HS-27A (cell line): ENCODE results near the gene CERCAM.

Experiments
- DNase-seq: peaks from one replicate; pipeline ENCODE4 v3.0.0-alpha.2; 2012; ENCODE audit warnings: low read depth, missing footprints

CERCAM gene

DNA sequence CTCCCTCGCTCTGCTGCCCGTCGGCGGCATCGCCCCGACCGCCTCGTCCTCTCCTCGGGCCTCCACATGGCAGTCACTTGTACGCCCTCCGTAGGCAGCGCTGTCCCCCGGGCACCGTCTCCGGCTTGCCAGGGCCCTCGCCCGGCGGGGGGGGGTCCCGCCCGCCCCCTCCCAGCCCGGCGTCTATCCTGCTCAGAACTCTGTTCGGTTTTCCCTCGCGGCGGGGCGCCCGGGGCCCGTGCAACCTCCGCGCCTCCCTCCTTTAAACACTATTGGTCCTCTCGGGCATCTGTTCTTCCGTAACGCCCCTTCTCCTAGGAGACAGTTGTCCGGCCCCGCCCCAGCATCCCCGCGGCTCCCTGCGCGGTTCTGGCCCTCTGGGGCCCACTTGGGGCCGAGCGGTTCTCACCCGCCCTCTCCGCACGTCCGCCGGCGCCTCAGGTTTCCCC, 36.0 kb downstream of the CERCAM start:
- peak; percentile 42 for DNase-seq

DNA sequence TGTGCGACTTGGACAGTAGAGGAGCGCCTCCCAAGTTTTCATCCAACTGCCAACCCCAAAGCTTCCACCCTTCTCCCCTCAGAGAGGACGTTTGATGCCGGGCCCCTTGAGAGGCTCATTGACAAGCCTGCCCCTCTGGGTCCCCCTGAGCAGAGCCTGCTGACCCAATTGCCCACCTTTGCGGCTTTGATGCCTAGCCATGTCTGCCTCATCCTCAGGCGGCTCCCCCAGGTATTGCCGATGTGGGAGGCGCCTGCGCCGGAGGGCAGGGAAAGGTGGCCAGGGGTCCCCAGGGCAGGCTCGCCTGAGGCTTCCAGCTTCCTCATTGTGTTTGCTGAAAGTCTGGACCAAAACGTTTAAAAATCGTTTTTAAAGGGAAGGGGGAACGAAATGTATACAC, 36.5 kb downstream of the CERCAM start:
- DNase-seq: no peak

DNA sequence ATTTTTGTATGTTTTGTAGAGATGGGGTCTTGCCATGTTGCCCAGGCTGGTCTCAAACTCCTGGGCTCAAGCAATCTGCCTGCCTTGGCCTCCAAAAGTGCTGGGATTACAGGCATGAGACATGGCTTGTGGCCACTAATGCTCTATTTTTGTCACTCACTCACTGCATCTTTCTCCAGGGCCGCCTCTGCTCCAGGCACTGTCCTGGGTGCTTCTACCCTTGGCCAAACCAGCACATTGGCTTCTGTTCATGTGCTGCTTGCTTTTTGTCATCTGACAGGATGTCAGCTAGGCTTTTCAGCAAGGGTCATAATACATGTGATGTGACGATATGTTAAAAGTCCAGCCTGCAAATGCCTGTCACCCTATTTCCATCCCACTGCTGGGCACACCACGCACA, 38.4 kb downstream of the CERCAM start:
- DNase-seq: no peak

DNA sequence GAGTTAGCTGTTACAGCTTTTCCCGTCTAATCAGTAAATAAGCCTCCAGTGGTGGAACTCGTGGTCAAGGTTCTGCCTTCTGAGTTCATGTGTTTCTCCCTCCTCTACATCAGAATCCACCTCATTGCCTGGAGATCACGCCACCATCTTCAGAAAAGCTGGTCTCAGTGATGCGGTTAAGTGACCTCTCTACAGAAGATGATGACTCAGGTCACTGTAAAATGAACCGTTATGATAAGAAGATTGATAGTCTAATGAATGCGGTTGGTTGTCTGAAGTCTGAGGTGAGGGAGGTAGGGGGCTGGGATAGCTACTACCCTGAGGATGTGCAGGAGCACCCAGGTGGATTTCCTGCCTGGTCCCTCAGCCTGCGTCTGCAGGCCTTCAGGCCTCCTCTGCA, 48.4 kb downstream of the CERCAM start:
- no peak for DNase-seq

DNA sequence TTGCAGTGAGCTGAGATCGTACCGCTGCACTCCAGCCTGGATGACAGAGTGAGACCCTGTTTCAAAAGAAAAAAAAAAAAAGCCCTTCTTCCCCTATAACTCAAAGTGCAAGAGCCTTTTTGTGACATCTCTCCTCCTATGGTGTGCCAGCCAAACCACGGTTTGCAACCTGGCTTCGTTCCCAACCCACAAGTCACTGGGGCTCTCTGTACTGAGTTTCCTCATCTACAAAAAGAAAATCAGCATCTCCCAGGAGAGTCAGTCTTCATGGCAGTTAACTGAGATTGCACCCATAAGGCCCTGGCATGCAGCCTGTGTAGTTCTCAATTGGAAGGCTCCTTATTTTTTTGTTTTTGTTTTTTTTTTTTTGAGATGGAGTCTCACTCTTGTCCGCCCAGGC, 49.9 kb downstream of the CERCAM start:
- no peak for DNase-seq

DNA sequence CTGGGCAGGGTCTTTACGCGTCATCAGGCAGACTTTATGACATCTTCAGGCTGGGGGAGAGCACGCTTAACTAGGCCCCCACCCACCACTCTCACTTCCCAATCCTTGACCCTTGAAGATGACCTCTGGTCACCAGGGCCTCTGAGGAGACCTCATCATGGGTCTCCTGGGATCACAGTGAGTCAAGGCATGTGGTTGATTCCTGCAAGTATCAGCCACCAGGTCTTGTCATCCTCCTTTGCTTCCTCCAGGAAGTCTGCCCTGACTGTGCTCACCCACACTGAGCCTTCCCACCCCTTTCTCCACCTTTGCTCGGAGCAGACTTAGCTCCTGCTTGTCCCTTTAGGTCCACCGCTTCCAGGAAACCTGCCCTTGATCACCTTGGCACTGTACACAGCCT, 52.4 kb downstream of the CERCAM start:
- DNase-seq: no peak

DNA sequence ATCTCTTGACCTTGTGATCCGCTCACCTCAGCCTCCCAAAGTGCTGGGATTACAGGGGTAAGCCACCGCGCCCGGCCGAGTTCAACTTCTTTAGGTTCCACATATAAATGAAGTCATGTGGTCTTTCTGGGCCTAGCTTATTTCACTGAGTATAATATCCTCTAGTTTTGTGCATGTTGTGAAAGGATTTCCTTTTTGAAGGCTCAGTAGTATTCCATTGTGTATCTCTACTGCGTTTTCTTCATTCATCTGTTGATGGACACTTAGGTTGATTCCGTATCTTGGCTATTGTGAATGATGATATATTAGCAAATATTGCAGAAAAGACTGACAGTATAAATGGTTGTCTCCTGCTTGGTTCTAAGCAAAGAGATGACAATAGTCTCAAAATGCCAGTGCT, 55.2 kb downstream of the CERCAM start:
- no peak for DNase-seq

DNA sequence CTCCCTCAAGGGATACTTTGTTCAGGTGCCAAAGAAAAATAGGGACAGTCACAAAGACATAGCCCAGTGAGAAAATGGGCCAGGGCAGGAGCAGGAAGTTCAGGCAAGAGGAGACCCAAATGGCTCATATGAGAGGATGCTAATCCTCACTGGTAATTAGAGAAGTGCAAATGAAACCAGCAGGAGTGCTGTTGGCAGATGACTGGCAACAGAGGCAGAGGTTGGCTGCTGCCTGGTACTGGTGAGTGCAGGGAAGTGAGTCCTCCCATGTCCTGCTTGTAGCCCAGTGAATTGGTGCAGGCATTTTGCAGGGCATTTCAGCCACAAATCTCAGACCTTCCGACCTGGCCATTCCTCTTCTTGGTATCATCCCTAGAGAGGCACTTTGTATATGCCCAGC, 58.6 kb downstream of the CERCAM start:
- no peak for DNase-seq

DNA sequence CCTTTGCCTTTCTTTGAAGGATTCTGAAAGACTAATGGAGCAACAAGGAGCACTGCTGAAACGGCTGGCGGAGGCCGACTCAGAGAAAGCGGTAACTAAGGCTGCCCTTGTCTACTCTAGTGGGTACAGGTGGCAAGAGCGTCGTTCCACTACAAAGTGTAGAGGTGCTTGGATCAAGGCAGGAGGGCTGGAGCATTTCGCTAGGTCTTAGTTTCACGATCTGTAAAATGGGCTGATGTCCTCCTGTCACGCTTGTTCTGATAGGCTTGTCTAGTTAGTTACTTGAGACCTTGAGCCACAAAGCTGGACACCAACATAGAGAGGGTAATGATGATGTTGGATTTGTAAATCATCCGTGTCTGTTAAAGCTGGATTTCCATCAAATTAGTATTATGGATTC, 60.9 kb downstream of the CERCAM start:
- DNase-seq: no peak

DNA sequence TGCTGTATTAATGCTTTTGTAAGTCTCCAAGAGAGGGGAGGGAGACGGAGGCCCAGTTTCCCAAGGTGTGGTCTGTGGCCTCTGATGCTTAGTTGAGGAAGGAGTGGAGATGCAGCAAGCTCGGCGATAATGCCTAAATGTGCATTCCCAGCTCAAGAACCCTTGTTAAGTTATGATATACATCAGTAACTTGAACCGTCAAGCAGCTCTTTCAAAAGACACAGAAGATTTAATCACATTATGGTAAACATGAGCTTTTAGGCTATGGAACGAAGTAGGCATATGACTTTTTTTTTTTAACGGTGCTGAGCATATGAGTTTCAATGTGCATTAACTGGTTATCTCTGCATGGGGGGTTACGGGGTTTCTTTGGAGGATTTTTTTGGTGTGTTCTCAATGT, 61.5 kb downstream of the CERCAM start:
- no peak for DNase-seq

DNA sequence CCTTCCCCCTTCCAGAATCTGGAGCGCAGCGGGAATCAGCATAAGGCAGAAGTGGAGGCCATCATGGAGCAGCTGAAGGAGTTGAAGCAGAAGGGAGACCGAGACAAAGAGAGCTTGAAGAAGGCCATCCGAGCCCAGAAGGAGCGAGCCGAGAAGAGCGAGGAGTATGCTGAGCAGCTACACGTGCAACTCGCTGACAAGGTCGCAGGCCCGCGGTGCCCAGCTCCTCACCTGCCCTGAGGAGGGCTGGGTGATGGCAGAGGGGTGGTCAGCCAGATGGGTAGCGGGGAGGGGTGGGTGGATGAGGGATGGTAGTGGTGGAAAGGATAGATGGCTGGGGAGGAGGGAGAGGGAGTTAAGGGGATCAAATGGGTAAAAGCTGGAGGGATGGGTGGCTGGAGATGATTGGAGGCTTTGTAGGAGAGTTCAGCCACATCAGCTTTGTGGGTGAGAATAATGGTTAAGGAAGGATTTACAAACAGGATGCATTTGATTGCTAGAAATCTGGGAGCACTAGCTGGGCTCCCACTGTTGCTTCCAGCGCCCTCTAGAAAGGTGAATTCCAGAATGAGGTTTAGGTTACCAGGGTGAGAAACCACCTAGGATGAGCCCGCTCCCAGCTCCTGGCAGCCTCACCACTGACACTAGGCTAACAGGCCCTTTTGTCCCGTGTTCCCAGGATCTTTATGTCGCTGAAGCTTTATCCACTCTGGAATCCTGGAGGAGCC, 64.2 kb downstream of the CERCAM start:
- DNase-seq: no peak

DNA sequence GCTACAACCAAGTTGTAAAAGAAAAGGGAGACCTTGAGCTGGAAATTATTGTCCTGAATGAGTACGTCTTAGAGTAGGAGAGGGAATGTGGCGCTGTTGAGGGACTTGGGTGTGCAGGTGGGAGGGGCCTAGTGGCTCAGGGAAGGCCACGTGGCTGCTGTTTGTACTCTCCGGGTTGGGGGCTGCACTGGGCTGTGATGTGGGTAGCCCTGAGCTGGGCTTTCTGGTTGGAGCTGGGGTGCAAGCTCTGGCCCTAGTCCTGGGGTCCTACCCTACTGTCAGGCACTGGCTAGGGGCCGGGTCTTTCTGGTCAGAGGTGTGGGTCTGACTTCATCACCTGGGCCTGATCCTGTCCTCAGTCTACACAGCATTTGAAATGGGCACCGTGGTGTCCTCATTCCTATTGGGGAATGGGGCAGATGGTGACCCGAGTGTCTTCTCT, 64.8 kb downstream of the CERCAM start:
- DNase-seq: no peak

DNA sequence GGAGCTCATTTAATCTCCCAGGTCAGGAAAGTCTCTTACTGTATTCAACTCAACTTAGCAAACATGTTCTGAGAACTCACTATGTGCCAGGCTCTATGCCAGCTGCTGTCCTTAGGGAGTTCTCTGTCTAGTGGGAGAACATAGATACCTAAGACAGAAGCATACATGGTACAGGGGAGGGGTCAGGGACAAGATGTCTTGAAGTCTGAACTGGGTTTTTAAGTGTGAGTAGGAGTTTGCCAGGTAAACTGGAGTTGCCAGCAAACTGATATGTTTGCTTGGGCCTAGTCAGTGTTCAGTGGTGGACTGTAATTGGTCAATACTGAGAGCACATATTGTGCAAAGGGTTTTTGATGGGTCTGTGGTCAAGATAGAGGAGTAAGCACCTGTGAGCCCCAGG, 65.5 kb downstream of the CERCAM start:
- no peak for DNase-seq
